ENCODE results near the gene CDKN2A. TPM values are rescaled to one million over a fixed set of nuclear protein-coding genes. Genes with fewer than 3 reads are reported as not detected.

Gene CDKN2A
- total and polyA plus RNA-seq, 9 of the 15 experiments (the other 6 are each of a cell fraction or from before 2014, with no cell fraction given): not detected

GRCh38 chr9:21983561-21983935 is 10.6 kb downstream of the CDKN2A start:
- CTCF ChIA-PET (ENCODE audit: low intra/inter-chr PET ratio): no interaction called here

GRCh38 chr9:21982861-21983560 is 11.2 kb downstream of the CDKN2A start:
- Histone ChIP-seq H3K4me3 (no peak overlapping the region), H3K36me3 (ENCODE audit: control insufficient read depth, insufficient read depth, low read length) (no peaks in the 10 kb centered on the region), H3K4me1 (replicated peaks in 1 of 2; ENCODE audit: control insufficient read depth in 2 of 2, insufficient read depth in 2 of 2, low read length in 2 of 2) (no peaks in the 10 kb centered on the region), H4K20me1 (replicated peaks; ENCODE audit: control insufficient read depth, insufficient read depth, low read length) (no peaks in the 10 kb centered on the region), H2AFZ (ENCODE audit: low read depth, low read length) (no peak overlapping the region), H3K27me3 (ENCODE audit: control insufficient read depth in 2 of 2, insufficient read depth in 2 of 2, low read length in 2 of 2) (no peaks in the 10 kb centered on the region), H3K27ac (ENCODE audit: extremely low read depth, low read depth, low read length) (no peak overlapping the region), H3K4me2 (ENCODE audit: insufficient read depth, low read length) (no peak overlapping the region), H3K9ac (ENCODE audit: insufficient read depth in 1 of 2, low read depth in 2 of 2, low read length in 2 of 2) (no peak overlapping the region), H3K79me2 (ENCODE audit: control insufficient read depth, insufficient read depth, low read length) (no peaks in the 10 kb centered on the region), H3K9me1 (ENCODE audit: control insufficient read depth, insufficient read depth, low read length) (no peaks in the 10 kb centered on the region), H3K9me3 (replicated peaks; ENCODE audit: control insufficient read depth, insufficient read depth, low read depth, low read length) (no peaks in the 10 kb centered on the region)
- no TSS peak for BruUV-seq (replicated peaks)
- ATAC-seq: no peak
- no CpG with 5 or more reads among the region's 1 CpG for WGBS (ENCODE audit: insufficient coverage, low coverage, missing lambda C conversion rate)
- intact Hi-C loops (cut with micrococcal nuclease) (no loop called here), in situ Hi-C loops (cut with MboI) (no loop called here)
- CTCF ChIA-PET (ENCODE audit: low intra/inter-chr PET ratio): no interaction called here
- POLR2A ChIA-PET: no interaction called here
- FAIRE-seq: no peak
- no peak for DNase-seq (ENCODE audit: extremely low read depth in 1 of 4, low spot score in 3 of 4)
- TF ChIP-seq ZNF165 (CRISPR knock-in tag; IDR thresholded peaks at IDR 0.05; ENCODE audit: borderline replicate concordance): no peak
- TF ChIP-seq ZNF174 (CRISPR knock-in tag; IDR thresholded peaks at IDR 0.05): no peak
- TF ChIP-seq HDAC1 (IDR thresholded peaks at IDR 0.05): no peak
- TF ChIP-seq DIDO1 (tag; IDR thresholded peaks at IDR 0.05; ENCODE audit: low read depth): no peak
- no peak for TF ChIP-seq GATA2 (CRISPR knock-in tag; IDR thresholded peaks at IDR 0.05)
- TF ChIP-seq JUNB (CRISPR knock-in tag; conservative IDR thresholded peaks at IDR 0.05): no peak
- no peak for TF ChIP-seq MTA1 (IDR thresholded peaks at IDR 0.05; ENCODE audit: borderline replicate concordance)
- no peak for TF ChIP-seq PBX2 (CRISPR knock-in tag; IDR thresholded peaks at IDR 0.05; ENCODE audit: low read depth)
- no peak for TF ChIP-seq PBX2 (tag; conservative IDR thresholded peaks at IDR 0.05; ENCODE audit: low read depth)
- TF ChIP-seq CREB3L1 (IDR thresholded peaks at IDR 0.05; ENCODE audit: borderline replicate concordance, low read depth): no peak
- TF ChIP-seq DDX20 (tag; IDR thresholded peaks at IDR 0.05; ENCODE audit: low read depth): no peak

More at GRCh38 chr9:21983561-21983935, 10.6 kb downstream of the CDKN2A start:
- Histone ChIP-seq H3K27ac (ENCODE audit: extremely low read depth, low read depth, low read length) (no peak overlapping the region), H3K9me1 (ENCODE audit: control insufficient read depth, insufficient read depth, low read length) (no peaks in the 10 kb centered on the region), H3K27me3 (ENCODE audit: control insufficient read depth in 2 of 2, insufficient read depth in 2 of 2, low read length in 2 of 2) (no peaks in the 10 kb centered on the region), H3K4me1 (replicated peaks in 1 of 2; ENCODE audit: control insufficient read depth in 2 of 2, insufficient read depth in 2 of 2, low read length in 2 of 2) (no peaks in the 10 kb centered on the region), H3K36me3 (ENCODE audit: control insufficient read depth, insufficient read depth, low read length) (no peaks in the 10 kb centered on the region), H2AFZ (ENCODE audit: low read depth, low read length) (no peak overlapping the region), H3K9me3 (replicated peaks; ENCODE audit: control insufficient read depth, insufficient read depth, low read depth, low read length) (no peaks in the 10 kb centered on the region), H3K9ac (ENCODE audit: insufficient read depth in 1 of 2, low read depth in 2 of 2, low read length in 2 of 2) (no peak overlapping the region), H3K4me3 (no peak overlapping the region), H3K4me2 (ENCODE audit: insufficient read depth, low read length) (no peak overlapping the region), H4K20me1 (replicated peaks; ENCODE audit: control insufficient read depth, insufficient read depth, low read length) (no peaks in the 10 kb centered on the region), H3K79me2 (ENCODE audit: control insufficient read depth, insufficient read depth, low read length) (no peaks in the 10 kb centered on the region)
- in situ Hi-C loops (cut with MboI): no loop called here
- FAIRE-seq (no peak), DNase-seq (ENCODE audit: extremely low read depth in 1 of 4, low spot score in 3 of 4) (no peak), ATAC-seq (no peak)
- BruUV-seq (replicated peaks): no TSS peak
- intact Hi-C loops (cut with micrococcal nuclease): no loop called here
- POLR2A ChIA-PET: no interaction called here
- TF ChIP-seq ZBTB1 (CRISPR knock-in tag; IDR thresholded peaks at IDR 0.05; ENCODE audit: borderline replicate concordance, low read depth) (no peak), HNRNPUL1 (IDR thresholded peaks at IDR 0.05; ENCODE audit: low read length) (no peak), POLR3A (IDR thresholded peaks at IDR 0.05; ENCODE audit: borderline replicate concordance, extremely low read depth, insufficient read depth, insufficient read length) (no peak), MEIS2 (IDR thresholded peaks at IDR 0.05; ENCODE audit: partially characterized antibody) (no peak)
- WGBS (ENCODE audit: insufficient coverage, low coverage, missing lambda C conversion rate): no CpG with 5 or more reads among the region's 1 CpG

Data from K562 (cell line).